Vein endothelial cell (primary cell): ENCODE measurements around the gene IGSF3. TPM values are rescaled to one million over a fixed set of nuclear protein-coding genes. Genes with fewer than 3 reads are reported as not detected.

Experiments used
- small RNA-seq: library from RNA; depleted of rRNA; stranded (forward); fragments of <200 nt; gene quantifications from one replicate; pipeline ENCODE3, GENCODE V24; 2012
- total RNA-seq: library from RNA; depleted of rRNA; stranded (reverse); fragments of >200 nt; gene quantifications from 2 replicates; pipeline ENCODE4 v1.2.3, GENCODE V29; 2012

IGSF3 gene
- 0.76 and 1.3 TPM in 2 replicates for total RNA-seq

DNA sequence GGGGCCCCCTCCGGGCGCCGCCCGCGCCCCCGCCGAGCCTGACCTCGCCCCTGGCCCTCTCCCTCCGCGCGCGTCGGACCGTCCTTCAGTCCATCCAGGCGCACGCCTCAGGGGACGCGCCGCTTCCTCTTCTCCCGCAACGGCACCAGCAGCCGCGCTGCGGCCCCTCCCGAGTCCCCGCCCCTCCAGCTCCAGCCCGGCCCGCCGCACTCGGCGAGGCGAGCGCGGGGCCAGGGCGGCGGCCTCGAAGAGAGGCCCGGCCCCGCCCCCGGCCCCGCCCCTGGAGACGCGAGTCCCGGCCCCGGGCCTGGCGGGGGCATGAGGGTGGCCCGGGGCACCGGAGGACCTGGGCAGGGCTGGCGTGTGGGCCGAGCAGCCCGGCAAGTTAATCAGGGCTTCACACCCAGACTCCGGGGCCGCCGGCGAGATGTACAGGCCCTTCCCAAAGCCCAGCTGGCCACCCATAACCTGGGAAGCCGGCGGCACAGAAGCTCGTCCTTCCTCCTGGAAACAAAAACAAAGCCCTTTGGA is at the start of gene IGSF3:
TSS of gene IGSF3 (minus strand) at position 159 of the 531 bp plus-strand sequence. CDS start 1,407 bp downstream, outside the sequence.

DNA sequence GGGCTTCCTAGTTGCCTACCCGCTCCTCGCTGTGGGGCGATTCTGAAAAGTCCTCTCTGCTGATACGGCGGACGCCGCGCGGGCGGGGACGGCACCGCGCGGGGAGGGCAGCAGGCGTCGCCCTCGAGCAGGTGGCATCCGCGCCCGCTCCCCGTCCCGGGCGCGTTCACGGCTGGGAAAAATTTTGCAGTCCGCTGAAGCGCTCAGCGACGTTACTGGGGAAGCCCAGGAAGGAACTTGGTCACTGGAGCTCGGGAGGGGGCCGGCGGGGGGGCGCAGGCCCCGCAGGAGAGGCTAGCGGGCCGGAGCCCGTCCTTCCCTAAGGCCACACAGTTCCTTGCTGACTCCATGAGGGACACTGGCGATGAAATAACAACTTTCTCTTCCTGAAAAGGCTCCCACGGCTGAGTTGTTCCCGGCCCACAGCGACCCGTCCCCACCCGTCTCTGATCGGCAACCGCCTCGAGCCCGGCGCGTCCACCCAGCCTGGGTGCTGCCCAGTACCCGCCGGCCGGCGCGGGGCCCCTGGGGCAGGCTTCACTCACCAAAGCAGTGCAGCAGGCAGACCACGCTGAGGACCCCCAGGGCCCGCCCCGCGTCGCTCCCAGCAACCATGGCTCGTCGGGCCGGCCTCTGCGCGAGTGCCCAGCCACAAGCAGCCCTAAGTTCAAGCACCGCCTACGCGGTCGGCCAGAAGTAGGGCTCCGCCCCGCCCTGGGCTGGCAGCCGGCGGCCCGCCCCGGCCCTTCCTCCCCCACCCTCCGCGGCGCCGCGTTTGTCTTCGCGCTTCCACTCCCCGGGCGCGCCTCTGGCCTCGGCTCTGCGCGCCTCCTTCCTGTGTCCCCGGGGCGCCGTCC is 96.9 kb downstream of the IGSF3 start, which contains the start of gene CD58:
TSS of gene CD58 (minus strand) at position 669 of the 857 bp plus-strand sequence. CDS start at position 615, 54 bp downstream.

Small RNAs within 50 kb of the gene (small RNA-seq; reads per million reads assigned to genes)
- gene MIR320B1, result not detected
- gene MIR548AC, result not detected

Other genes with a start within 250 kb of the IGSF3 start
- 14.0 and 18.6 TPM in 2 replicates for gene CD58, start 96.7 kb downstream of the IGSF3 start, total RNA-seq
- not detected in 2 replicates for gene CD2, start 86.7 kb upstream of the IGSF3 start, total RNA-seq
- 43.8 and 97.0 TPM in 2 replicates for gene PTGFRN, start 242.2 kb upstream of the IGSF3 start, total RNA-seq